ENCODE measurements around the gene HMBS. TPM values are rescaled to one million over a fixed set of nuclear protein-coding genes. Genes with fewer than 3 reads are reported as not detected.
A peak's percentile ranks its signal among the peaks of the same experiment; 100 is the strongest.

Gene HMBS
- polyA plus RNA-seq, 3 donors: 13.7 to 23.3 (median 14.7) TPM

DNA sequence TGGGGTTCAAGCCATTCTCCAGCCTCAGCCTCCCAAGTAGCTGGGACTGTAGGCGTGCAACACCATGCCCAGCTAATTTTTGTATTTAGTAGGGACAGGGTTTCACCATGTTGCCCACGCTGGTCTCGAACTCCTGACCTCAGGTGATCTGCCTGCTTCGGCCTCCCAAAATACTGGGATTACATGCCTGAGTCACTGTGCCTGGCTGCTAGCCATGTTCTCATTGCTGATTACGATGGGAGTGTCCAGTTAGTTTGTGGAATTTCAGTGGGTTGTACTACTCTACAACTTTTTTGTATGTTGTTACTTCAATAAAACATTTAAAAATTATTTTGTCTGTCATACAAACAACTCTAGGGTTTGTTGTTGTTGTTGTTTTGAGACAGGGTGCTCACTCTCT, 21.9 kb upstream of the HMBS start:
- WGBS, 3 donors: 53 to 74% (median 63%) methylated on average over 5 of the region's 5 CpGs

DNA sequence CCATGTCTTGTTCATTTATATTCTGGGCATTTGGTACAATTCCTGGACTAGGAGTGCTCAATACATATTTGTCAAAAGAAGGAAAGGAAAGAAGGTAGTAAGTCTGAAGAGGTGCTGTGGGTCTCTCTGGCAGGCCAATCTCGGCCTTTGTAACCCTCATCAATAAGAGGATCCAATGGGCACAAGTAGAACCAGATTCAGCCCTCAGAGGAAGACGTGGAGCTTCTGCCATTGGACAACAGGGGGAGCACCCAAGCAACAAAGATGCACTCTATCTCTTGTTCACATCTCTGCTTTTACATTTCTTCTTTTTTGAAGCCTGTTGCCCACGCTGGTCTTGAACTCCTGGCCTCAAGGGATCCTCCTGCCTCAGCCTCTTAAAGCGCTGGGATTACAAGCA, 19.3 kb upstream of the HMBS start:
- no peak overlapping the region for H3K27ac ChIP-seq (ENCODE audit: low read depth, low read length)

More for the DNA sequence above, 21.9 kb upstream of the HMBS start:
- H3K27ac ChIP-seq (ENCODE audit: low read depth, low read length): no peak overlapping the region

DNA sequence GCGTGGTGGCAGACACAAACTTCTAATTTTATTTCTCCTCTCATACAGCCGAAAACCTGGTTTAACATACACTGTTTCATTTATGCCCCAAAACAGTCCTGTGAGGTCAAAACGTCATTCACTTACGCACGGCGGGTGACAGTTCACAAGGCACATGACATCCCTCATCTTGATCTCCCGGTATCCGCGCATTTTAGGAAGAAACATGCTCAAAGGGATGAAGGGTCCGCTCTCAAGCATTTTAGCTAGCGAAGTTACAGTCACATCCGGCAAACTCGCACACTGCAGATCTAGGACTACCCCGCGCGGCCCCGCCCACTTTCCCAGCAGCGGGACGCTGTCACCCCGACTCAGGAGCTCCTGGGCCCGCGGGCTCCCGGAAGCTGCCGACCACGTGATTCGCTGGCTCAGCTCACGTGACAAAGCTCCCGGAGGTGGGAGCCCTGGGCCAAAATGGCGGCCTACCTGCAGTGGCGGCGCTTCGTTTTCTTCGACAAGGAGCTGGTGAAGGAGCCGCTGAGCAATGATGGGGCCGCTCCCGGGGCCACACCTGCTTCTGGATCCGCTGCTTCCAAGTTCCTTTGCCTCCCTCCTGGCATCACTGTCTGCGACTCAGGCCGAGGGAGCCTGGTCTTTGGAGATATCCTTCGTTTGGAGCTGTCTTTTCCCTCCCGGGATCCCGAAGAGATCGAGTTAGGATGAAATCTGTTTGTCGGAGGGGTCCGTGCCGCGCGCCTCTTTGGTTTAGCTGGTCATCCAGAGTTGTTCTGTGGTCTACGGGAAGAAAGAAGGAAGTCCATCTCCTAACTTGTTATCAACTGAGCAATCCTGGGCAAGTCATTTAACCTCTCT, 17.1 kb upstream of the HMBS start, which contains the start of gene VPS11:
Gene VPS11 (plus strand): TSS at position 448 of the 852 bp plus-strand sequence. CDS start 6 bp downstream, at position 454.
- 0% methylated on average over 49 of the region's 49 CpGs for WGBS, 3 donors
- peak within 1 kb of the TSS; percentile 86 for H3K27ac ChIP-seq (ENCODE audit: low read depth, low read length)

More for the DNA sequence above, 19.3 kb upstream of the HMBS start:
- 73 to 75% (median 74%) methylated on average over 4 of the region's 4 CpGs for WGBS, 3 donors

DNA sequence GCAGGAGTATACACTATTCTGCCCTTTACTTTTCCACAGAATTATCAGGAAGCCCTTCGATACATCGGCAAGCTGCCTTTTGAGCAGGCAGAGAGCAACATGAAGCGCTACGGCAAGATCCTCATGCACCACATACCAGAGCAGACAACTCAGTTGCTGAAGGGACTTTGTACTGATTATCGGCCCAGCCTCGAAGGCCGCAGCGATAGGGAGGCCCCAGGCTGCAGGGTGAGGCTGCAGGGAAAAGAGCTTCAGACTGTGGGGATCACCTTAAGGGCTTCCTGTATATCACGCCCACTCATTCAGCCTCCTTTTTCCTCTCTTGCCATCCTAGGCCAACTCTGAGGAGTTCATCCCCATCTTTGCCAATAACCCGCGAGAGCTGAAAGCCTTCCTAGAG, 6.8 kb upstream of the HMBS start:
- WGBS, 3 donors: 94% methylated on average over 11 of the region's 11 CpGs
- no peak overlapping the region for H3K27ac ChIP-seq (ENCODE audit: low read depth, low read length)

DNA sequence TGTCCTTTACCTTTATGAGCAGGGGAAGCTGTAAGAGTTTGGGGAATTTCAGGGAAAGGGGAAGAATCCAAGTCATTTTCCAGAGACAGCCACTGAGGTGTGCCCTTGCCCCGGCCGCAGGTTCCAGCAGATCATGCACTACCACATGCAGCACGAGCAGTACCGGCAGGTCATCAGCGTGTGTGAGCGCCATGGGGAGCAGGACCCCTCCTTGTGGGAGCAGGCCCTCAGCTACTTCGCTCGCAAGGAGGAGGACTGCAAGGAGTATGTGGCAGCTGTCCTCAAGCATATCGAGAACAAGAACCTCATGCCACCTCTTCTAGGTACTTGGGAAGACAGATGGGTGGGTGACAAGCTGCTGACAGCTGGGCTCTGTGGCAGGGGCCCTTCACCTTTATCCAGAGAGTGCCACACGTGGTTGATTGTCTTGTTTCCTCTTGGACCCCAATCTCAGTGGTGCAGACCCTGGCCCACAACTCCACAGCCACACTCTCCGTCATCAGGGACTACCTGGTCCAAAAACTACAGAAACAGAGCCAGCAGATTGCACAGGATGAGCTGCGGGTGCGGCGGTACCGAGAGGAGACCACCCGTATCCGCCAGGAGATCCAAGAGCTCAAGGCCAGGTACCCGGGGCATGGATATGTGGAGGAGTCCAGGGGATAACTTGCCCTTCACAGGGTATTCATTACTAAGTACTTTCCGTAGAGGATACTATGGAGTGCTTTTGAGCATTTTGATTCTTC, 5.8 kb upstream of the HMBS start:
- WGBS, 3 donors: 90 to 93% (median 91%) methylated on average over 19 of the region's 19 CpGs
- no peak overlapping the region for H3K27ac ChIP-seq (ENCODE audit: low read depth, low read length)

DNA sequence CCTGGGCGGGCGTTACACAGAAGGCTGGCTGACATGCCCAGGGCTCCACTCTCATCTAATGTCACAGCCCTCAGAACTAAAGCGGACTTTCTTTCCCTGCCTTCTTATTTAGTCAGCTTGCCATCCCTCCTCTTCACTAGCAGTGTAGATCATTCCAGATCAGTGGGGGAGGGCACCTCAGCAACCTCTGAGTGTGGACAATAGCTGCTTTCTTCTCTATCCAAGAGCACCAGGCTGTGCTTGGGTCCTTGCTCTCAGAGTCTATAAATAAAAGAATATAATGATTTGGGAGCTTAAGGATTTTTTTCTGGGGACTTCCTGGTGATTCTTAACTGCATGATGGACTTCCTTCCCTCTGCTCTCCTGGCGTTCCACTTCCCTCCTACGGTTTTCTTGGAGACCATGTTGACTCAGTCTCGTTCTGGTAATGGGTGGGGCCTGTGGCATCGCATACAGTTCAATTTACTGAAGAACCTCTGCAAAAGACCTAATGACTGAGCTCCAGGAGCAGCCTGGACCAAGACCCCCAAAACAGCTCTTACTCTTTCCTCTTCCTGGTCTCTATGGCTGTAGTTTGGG, 2.9 kb upstream of the HMBS start:
- WGBS, 3 donors: 63 to 70% (median 64%) methylated on average over 7 of the region's 7 CpGs
- H3K27ac ChIP-seq (ENCODE audit: low read depth, low read length): no peak overlapping the region

DNA sequence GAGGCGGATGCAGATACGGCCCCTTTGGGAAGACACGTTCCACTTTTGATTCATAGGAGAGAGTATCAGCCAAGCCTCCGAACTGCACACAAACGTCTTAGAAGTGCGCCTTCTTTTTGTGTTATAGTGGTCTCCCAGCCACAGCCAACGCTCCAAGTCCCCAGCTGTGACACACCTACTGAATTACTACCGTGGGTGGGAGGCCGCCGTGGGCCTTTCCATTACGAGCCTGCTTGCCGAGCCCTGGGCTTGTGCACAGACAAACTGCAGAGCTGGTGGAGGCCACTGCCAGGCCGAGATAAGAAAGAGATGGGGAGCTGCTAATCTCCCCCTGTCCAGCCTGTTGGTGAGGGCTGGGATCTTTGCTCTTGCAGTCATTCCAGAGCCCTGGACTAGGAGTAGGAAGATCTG, 761 bp downstream of the HMBS start:
- H3K27ac ChIP-seq (ENCODE audit: low read depth, low read length): no peak overlapping the region
- WGBS, 3 donors: 1 to 4% (median 3%) methylated on average over 13 of the region's 13 CpGs

DNA sequence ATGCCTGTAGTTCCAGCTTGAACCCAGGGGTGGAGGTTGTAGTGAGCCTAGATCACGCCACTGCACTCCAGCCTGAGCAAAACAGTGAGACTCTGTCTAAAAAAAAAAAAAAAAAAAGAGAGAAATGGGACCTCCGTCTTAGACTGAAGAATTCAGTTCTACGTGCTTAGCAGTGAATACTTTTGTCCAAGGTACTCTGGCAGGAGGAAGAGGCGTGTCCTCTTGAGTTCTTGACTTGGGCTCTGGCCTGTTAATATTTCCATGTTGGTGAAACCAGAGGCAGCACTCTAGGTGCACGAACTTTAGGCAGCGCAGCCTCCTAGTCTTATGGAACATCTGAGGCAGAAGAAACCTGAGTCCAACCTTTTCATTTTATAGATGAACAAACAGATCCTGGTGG, 2.4 kb downstream of the HMBS start:
- H3K27ac ChIP-seq (ENCODE audit: low read depth, low read length): no peak overlapping the region
- WGBS, 3 donors: 85 to 89% (median 88%) methylated on average over 6 of the region's 6 CpGs

DNA sequence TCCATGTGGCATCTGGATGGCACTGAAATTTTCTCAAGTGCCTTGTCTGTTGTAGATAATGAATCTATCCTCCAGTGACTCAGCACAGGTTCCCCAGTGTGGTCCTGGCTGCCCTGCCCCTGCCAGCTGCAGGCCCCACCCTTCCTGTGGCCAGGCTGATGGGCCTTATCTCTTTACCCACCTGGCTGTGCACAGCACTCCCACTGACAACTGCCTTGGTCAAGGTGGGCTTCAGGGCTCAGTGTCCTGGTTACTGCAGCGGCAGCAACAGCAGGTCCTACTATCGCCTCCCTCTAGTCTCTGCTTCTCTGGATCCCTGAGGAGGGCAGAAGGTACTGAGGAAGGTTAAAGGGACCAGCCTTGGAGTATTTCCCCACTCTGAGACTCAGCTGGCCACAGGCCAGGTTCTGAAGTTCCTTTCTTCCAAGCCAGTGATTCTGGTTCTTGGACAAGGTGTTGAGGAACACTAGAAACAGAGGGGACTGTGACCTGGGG, 3.1 kb downstream of the HMBS start:
- H3K27ac ChIP-seq (ENCODE audit: low read depth, low read length): no peak overlapping the region
- 80 to 91% (median 88%) methylated on average over 2 of the region's 2 CpGs for WGBS, 3 donors

DNA sequence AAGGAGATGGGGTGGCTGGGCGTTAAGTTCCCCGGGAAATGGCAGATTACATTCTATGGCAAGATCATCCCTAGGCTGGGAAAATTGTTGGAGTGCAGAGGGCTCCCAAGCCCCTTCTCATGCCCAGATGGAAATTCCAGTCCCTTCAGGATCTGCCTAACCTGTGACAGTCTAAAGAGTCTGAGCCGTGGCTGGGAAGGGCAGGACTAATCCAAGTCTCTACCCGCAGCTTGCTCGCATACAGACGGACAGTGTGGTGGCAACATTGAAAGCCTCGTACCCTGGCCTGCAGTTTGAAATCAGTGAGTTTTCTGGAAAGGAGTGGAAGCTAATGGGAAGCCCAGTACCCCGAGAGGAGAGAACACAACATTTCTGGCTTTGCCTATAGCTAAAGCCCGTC, 3.7 kb downstream of the HMBS start:
- no peak overlapping the region for H3K27ac ChIP-seq (ENCODE audit: low read depth, low read length)
- 94 to 96% (median 94%) methylated on average over 9 of the region's 9 CpGs for WGBS, 3 donors

DNA sequence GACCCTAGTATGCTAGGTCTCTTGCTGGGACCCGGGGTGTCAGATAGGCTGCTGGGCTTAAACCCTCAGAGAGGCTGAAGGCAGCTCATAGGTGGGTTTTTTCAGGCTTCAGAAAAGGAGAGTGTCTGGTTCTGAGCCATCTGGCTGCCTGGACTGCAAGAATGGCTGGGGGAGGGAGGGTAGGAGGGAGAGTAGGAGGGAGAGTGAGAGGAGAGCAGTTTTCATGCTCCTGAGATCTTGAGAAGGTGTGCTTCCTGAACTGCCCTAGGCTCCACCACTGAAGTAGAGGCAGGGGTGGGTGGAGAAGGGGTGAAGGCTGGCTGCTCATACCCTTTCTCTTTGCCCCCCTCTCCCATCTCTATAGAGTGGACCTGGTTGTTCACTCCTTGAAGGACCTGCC, 4.6 kb downstream of the HMBS start:
- no peak overlapping the region for H3K27ac ChIP-seq (ENCODE audit: low read depth, low read length)
- WGBS, 3 donors: 75 to 100% (median 100%) methylated on average over 1 of the region's 1 CpG

DNA sequence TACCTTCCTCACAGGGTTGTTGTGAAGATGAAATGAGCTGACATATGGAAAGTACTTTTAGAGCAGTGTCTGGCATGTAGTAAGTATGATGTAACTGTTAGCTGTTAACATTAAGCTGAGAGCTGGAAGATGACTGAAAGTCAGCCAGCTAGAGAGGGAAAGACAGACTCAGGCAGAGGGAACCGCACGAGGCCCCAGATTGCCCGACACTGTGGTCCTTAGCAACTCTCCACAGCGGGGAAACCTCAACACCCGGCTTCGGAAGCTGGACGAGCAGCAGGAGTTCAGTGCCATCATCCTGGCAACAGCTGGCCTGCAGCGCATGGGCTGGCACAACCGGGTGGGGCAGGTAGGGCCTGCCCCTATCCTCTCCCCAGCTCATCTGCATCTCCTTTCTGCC, 6.5 kb downstream of the HMBS start:
- 85 to 92% (median 91%) methylated on average over 9 of the region's 9 CpGs for WGBS, 3 donors
- no peak overlapping the region for H3K27ac ChIP-seq (ENCODE audit: low read depth, low read length)

DNA sequence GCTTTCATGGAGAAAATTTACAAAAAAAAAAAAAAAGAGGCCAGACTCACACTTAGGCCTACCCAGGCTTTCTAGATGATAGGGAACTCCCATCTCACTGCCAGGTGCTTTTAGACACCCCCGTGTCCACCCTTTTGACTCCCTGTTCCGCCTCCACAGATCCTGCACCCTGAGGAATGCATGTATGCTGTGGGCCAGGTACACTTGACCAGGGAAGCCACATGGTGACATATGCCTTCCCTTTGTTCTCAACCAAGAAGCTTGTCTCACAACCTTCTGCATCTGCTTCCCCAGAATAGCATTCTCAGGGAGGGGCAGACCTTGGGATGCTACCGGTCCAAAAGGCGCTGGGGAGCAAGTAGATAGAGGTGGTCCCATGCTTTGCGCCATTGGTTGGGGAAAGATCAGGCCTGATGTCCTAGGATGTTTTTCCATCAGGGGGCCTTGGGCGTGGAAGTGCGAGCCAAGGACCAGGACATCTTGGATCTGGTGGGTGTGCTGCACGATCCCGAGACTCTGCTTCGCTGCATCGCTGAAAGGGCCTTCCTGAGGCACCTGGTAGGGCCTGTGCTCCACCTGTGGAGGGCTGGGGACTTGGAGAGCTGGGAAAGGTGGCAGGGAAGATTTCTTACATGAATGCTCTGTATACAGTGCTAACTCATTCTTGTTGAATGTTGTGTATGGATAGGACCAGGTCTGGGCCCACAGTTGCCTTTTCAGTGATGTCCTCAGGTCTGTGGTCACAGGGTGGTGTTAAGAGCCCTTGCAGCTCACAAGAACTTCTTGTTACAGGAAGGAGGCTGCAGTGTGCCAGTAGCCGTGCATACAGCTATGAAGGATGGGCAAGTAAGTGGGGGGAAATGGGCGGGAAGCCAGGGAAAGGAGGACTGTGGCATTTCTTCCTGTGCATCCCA, 7.5 kb downstream of the HMBS start:
- WGBS, 3 donors: 83 to 88% (median 85%) methylated on average over 13 of the region's 13 CpGs
- no peak overlapping the region for H3K27ac ChIP-seq (ENCODE audit: low read depth, low read length)

DNA sequence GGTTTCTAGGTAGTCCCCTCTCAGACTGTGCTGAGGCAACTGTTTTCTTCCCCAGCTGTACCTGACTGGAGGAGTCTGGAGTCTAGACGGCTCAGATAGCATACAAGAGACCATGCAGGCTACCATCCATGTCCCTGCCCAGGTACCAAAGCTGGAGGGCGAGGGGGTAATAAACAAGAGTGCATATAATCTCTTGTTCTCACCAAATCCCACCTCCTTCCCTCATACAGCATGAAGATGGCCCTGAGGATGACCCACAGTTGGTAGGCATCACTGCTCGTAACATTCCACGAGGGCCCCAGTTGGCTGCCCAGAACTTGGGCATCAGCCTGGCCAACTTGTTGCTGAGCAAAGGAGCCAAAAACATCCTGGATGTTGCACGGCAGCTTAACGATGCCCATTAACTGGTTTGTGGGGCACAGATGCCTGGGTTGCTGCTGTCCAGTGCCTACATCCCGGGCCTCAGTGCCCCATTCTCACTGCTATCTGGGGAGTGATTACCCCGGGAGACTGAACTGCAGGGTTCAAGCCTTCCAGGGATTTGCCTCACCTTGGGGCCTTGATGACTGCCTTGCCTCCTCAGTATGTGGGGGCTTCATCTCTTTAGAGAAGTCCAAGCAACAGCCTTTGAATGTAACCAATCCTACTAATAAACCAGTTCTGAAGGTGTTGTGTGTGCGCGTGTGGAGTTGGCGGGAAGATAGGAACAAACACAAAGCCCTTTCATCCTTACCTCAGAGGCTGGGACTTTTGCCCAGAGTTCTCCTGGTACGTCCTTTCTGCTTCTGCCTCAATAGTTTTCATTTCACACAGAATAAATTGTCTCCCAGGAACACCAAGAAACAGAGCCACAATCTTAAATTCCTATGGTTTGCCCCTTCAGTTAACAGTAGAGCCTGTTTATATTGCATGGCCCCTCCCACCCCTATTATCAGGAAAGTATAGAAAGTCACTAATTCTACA, 8.5 kb downstream of the HMBS start:
- H3K27ac ChIP-seq (ENCODE audit: low read depth, low read length): no peak overlapping the region
- 44 to 64% (median 63%) methylated on average over 12 of the region's 12 CpGs for WGBS, 3 donors

DNA sequence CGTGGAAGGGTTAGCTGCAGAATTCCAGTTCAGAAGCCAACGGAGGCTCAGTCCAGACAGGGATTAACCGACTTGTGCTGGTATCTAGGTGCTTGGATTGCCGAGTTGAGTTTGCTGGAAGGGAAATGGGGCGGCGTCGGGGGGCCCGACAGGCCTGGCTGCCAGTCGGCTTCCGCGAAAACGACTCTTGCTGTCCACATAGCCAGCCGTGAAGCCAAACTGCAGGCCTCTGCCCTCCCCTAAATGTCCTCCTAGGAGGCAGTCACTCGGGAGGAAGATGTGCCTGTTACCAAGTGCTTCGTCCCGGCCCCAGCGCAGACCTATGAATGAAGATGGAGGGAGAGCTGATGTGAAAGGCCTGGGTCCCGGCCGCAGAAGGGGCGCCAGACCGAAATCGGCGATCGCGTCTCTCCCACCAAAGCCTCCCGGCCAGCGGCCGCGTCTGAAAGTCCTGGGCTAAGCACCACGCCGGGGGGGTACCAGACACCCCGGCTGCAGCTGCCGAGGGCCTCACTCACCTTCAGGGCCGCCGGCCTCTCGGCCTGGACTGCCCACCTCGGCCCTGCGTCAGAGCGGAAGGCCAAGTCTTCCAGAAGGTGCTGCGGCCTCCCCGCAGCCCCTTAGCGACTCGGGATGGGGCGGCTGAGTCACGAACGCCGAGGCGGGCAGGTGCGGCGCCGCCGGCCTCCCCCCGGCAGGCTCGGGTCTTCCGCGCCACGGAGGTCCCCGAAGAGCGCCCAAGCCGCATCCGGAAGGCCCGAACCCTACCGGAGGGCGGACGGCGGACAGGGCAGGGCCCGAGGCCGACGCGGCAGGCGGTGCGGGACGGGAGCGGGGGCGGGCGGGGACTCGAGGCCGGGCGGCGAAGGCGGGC, 9.5 kb downstream of the HMBS start:
- H3K27ac ChIP-seq (ENCODE audit: low read depth, low read length): no peak overlapping the region
- 0 to 1% (median 1%) methylated on average over 52 to 81 of the region's 81 CpGs for WGBS, 3 donors

DNA sequence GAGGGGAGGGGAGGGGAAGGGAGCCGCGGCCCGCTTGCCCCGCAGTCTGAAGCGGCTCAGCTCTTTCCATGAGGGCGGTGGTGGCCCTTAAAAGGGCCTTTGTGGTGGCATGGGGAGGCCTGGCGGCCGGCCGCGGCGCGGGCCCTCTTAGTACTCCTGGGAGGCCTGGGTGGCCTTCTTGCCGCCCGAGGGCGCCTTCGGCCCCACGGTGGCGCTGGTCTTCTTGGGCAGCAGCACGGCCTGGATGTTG, 10.1 kb downstream of the HMBS start:
- no peak overlapping the region for H3K27ac ChIP-seq (ENCODE audit: low read depth, low read length)
- WGBS, 3 donors: 0 to 1% (median 0%) methylated on average over 13 to 19 of the region's 19 CpGs

Data from adipose tissue (tissue), 3 donors.